Transverse colon (tissue), 4 donors: ENCODE results near the gene STARD10. TPM values are rescaled to one million over a fixed set of nuclear protein-coding genes. Genes with fewer than 3 reads are reported as not detected.
"Not testable (repeated sequence)": the region's sequence is repeated elsewhere in the genome, so short reads cannot be mapped to it uniquely, and the experiment has no call there.

ENCODE experiments used
- DNase-seq: peaks from one replicate; pipeline ENCODE4 v3.0.0-alpha.2; 2019
- H3K27ac ChIP-seq, 4 donors: fragments of 200-600 bp; sonication (generic); 2 replicates each; pipeline ENCODE4 v1.5.1; 2016 to 2018; ENCODE audit warnings: inconsistent platforms in 4 of 4
- H3K27me3 ChIP-seq: fragments of 200-600 bp; sonication (generic); 2 replicates; pipeline ENCODE4 v1.5.1; 2017; ENCODE audit warnings: inconsistent platforms
- H3K36me3 ChIP-seq, 4 donors: fragments of 200-600 bp; sonication (generic); 2 replicates each; pipeline ENCODE4 v1.5.1; 2017 to 2019; ENCODE audit warnings: inconsistent platforms in 4 of 4
- H3K4me1 ChIP-seq, 4 donors: fragments of 200-600 bp; sonication (generic); 2 replicates each; pipeline ENCODE4 v1.5.1; 2017 to 2020; ENCODE audit warnings: inconsistent platforms in 4 of 4
- H3K4me3 ChIP-seq, 4 donors: fragments of 200-600 bp; sonication (generic); 1 replicate in 1 of 4; 2 replicates in 3 of 4; pipeline versions ENCODE4 v1.5.1 to v1.6.1; 2017 to 2019; ENCODE audit warnings: inconsistent platforms in 4 of 4
- H3K9me3 ChIP-seq, 2 donors: fragments of 200-600 bp; sonication (generic); 2 replicates each; pipeline ENCODE4 v1.5.1; 2017 to 2019; ENCODE audit warnings: inconsistent platforms in 2 of 2
- CTCF ChIP-seq, 5 experiments: fragments of 200-600 bp in 3 of 5; fragments of 450-650 bp in 2 of 5; sonication (generic) in 3 of 5; IDR thresholded peaks; 1 replicate in 2 of 5; 2 replicates in 3 of 5; pipeline ENCODE4 v1.5.1; 2016 to 2017; ENCODE audit warnings: antibody characterized with exemption in 5 of 5, inconsistent platforms in 3 of 5, mild to moderate bottlenecking in 2 of 5, moderate library complexity in 1 of 5
- EP300 ChIP-seq: sonication (generic); formaldehyde crosslinking; IDR thresholded peaks from one replicate; pipeline ENCODE4 v1.6.1; 2017; ENCODE audit warnings: antibody characterized with exemption, low read depth
- POLR2A ChIP-seq: fragments of 450-650 bp; IDR thresholded peaks from one replicate; pipeline ENCODE4 v1.6.1; 2016; ENCODE audit warnings: antibody characterized with exemption, mild to moderate bottlenecking, moderate library complexity
- POLR2AphosphoS5 ChIP-seq, 3 donors: sonication (generic); formaldehyde crosslinking; IDR thresholded peaks; one replicate each; pipeline ENCODE4 v1.6.1; 2016; ENCODE audit warnings: antibody characterized with exemption in 3 of 3
- WGBS, 2 donors: methylation state at CpG; one replicate each; pipeline ENCODE4 v1.1.5; 2018; ENCODE audit warnings: low coverage in 1 of 2; 5-methylcytosine and 5-hydroxymethylcytosine counted together
- in situ Hi-C, 4 donors: fragments of 200-750 bp; cut with MboI; loops; one replicate each; pipeline versions ENCODE4 v1.15.0 to v1.15.1; 2017; ENCODE audit warnings: low sequenced_read_pairs in 3 of 4, low pct_ligation_motif_present in 1 of 4, low pct_unique_long_range_greater_than_20kb in 1 of 4
- intact Hi-C: fragments of 100-400 bp; cut with DNase I; formaldehyde crosslinking; loops from one replicate; pipeline ENCODE4 v1.15.1; 2023; ENCODE audit warnings: low total_unique reads
- total RNA-seq, 4 donors: library from RNA; depleted of rRNA; stranded (reverse); fragments of >200 nt; gene quantifications; one replicate each; pipeline ENCODE4 v1.1.0, GENCODE V29; 2016

STARD10 gene
- total RNA-seq, 4 donors from 2014 or later = 82.7 to 714 (median 225) TPM

- DNase-seq = no peak
- Histone ChIP-seq H3K36me3 (no peaks in the 10 kb centered on the region), H3K9me3 (no peaks in the 10 kb centered on the region), H3K4me3 (no peak overlapping the region), H3K27ac (peak overlapping the region; percentile 87 to 95 (median 93)), H3K27me3 (no peaks in the 10 kb centered on the region), H3K4me1 (peaks cover 10 to 34% (median 21%) of the 10 kb centered on the region in 4 donors)
- intact Hi-C loops (loop anchor here (5.0 kb wide), 1 partner anchor 65 kb away; no protein-coding TSS in a partner anchor), in situ Hi-C loops (loop anchor here in 3 of 4 donors (10.0 kb wide), 1 partner anchor 68 kb away; no protein-coding TSS in a partner anchor)
- TF ChIP-seq POLR2AphosphoS5 (IDR thresholded peaks at IDR 0.05) = no peak
- no peak for TF ChIP-seq CTCF (IDR thresholded peaks at IDR 0.05)
- TF ChIP-seq POLR2A = no peak
- TF ChIP-seq EP300 = no peak
- WGBS, 2 donors = 100% methylated on average over 3 of the region's 3 CpGs; no CpG with 5 or more reads in 1 of the 2 donors
These were observed 1.3 kb downstream of the STARD10 start for GRCh38 chr11:72792437-72793021.

GRCh38 chr11:72791228-72791627, 2.6 kb downstream of the STARD10 start:
- in situ Hi-C loops (loop anchor here in 3 of 4 donors (10.0 kb wide), 1 partner anchor 66 kb away; no protein-coding TSS in a partner anchor), intact Hi-C loops (loop anchor here (5.0 kb wide), 1 partner anchor 64 kb away; no protein-coding TSS in a partner anchor)
- H3K27ac ChIP-seq, DNase-seq, H3K27me3 ChIP-seq, H3K36me3 ChIP-seq, H3K9me3 ChIP-seq, H3K4me3 ChIP-seq: not testable (repeated sequence)
- WGBS, 2 donors = 87% methylated on average over 7 of the region's 7 CpGs; no CpG with 5 or more reads in 1 of the 2 donors
- H3K4me1 ChIP-seq = peaks cover 10 to 47% (median 33%) of the 10 kb centered on the region in 4 donors

DNA sequence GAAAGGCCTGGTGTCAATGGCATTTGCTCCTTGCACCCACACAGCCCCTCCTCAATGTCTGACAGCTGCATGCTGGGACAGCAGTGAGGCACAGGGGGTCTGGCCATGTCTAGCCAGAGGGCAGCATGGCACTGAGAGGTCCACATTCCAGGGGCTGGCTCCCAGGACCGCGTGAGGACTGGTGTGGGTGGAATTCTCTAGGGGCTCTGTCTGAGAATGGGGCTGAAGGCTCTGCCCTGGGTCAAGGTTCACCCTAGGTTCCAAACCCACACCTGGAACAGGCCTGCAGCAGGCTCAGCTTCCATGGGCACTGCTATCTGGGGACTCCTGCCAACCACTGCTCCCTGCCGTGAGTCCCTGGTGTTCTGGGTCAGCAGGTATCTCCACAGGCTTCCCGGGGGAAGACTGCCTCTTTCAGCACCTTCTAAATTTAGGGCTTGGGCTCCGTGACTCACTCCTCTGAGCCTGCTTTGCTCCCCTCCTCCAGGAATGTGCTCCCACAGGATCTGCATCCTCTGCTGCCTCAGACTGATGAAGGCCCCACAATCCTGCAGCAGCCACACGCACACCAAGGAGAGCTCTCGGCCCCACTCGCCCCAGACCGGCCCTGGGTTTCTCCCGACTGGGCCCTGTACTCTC, 4.2 kb downstream of the STARD10 start:
- DNase-seq = no peak
- H3K27me3 ChIP-seq = no peaks in the 10 kb centered on the region
- H3K27ac ChIP-seq = peak overlapping the region in 1 of 4 donors; percentile 1
- no peak for TF ChIP-seq POLR2AphosphoS5 (IDR thresholded peaks at IDR 0.05)
- TF ChIP-seq POLR2A = no peak
- TF ChIP-seq EP300 = no peak
- no peak for TF ChIP-seq CTCF (IDR thresholded peaks at IDR 0.05)
- no peaks in the 10 kb centered on the region for H3K9me3 ChIP-seq
- 73% methylated on average over 9 of the region's 10 CpGs; no CpG with 5 or more reads in 1 of the 2 donors for WGBS, 2 donors
- in situ Hi-C loops (loop anchor here in 3 of 4 donors (10.0 kb wide), 1 partner anchor 65 kb away; no protein-coding TSS in a partner anchor), intact Hi-C loops (loop anchor here (5.0 kb wide), 1 partner anchor 62 kb away; no protein-coding TSS in a partner anchor)
- no peak overlapping the region for H3K4me3 ChIP-seq
- H3K4me1 ChIP-seq = peaks cover 14 to 52% (median 42%) of the 10 kb centered on the region in 4 donors
- H3K36me3 ChIP-seq = no peaks in the 10 kb centered on the region

GRCh38 chr11:72788241-72788640, 5.6 kb downstream of the STARD10 start:
- intact Hi-C loops = no loop called here
- TF ChIP-seq POLR2A (no peak), CTCF (IDR thresholded peaks at IDR 0.05) (no peak), POLR2AphosphoS5 (IDR thresholded peaks at IDR 0.05) (no peak)
- in situ Hi-C loops = no loop called here
- 64 to 90% methylated on average over 3 to 7 of the region's 7 CpGs for WGBS, 2 donors
- Histone ChIP-seq H3K36me3 (no peaks in the 10 kb centered on the region), H3K4me1 (peaks cover 19 to 56% (median 50%) of the 10 kb centered on the region in 4 donors), H3K4me3 (no peak overlapping the region), H3K9me3 (no peaks in the 10 kb centered on the region), H3K27me3 (no peaks in the 10 kb centered on the region), H3K27ac (peak overlapping the region; percentile 77 to 93 (median 88))
- DNase-seq = no peak
